Adipocyte (in vitro differentiated cells): ENCODE measurements around the gene RUBCNL.

Source experiments
- DNase-seq: peaks from one replicate; pipeline ENCODE4 v3.0.0-alpha.2; 2015; ENCODE audit warnings: low read depth
- H3K27me3 ChIP-seq: replicated peaks from 2 replicates; pipeline ENCODE4 v1.7.0; 2013; ENCODE audit warnings: mild to moderate bottlenecking, low read length, moderate library complexity; ENCODE audit not compliant: control insufficient read depth, insufficient read depth
- H3K36me3 ChIP-seq: 2 replicates; pipeline ENCODE4 v1.7.0; 2013; ENCODE audit warnings: low read length, mild to moderate bottlenecking, moderate library complexity; ENCODE audit not compliant: control insufficient read depth, insufficient read depth, severe bottlenecking
- H3K4me1 ChIP-seq: 2 replicates; pipeline ENCODE4 v1.7.0; 2013; ENCODE audit warnings: mild to moderate bottlenecking, low read length, moderate library complexity; ENCODE audit not compliant: control insufficient read depth, insufficient read depth
- H3K4me3 ChIP-seq: 2 replicates; pipeline ENCODE4 v1.7.0; 2013; ENCODE audit warnings: mild to moderate bottlenecking, low read length, moderate library complexity
- H3K9ac ChIP-seq: 2 replicates; pipeline ENCODE4 v1.7.0; 2013; ENCODE audit warnings: mild to moderate bottlenecking, low read length, moderate library complexity
- H3K9me3 ChIP-seq: 2 replicates; pipeline ENCODE4 v1.7.0; 2013; ENCODE audit warnings: mild to moderate bottlenecking, low read length, moderate library complexity; ENCODE audit not compliant: control insufficient read depth

The RUBCNL gene

DNA sequence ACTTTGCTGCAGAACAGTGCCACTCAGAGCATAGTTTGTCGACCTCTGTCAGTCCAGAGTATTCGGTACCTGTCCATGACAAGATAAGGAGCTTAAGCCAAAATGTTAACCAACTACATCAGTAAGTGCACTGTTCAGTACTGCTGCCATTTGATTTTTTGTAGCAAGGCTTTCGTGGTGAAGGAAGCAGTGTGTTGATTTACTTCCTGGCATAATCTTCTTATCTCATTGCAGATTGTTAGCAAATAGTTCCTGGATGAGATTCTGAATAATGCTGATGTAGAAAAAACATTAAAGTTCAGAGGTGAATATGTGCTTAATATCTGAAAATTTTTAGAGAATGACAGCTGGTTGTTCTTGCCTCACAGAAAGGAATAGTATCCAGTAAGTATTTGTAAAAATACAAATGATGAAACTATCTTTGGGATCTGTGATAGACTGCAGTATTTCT, 89.7 kb downstream of the RUBCNL start:
- DNase-seq = peak; percentile 39

DNA sequence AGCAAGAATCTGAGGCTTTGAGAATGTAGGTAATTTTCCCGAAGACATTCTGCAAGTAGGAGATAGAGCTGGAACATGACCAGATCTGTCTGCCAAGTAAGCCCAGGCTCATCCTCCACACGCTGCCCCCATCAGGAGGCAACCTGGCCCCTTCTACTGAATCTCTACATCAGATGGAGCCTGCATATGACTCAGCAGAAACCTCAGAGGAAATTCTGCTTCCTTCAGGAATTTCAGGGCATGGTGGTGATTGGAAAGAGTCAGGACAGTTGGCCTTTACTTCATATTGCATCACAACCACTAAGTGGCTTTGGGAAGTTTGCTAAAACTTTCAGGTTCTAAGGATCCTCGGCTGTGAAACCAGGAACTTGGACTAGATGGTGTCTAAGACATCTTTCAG, 90.1 kb downstream of the RUBCNL start:
- DNase-seq = peak; percentile 83
- peak overlapping the region; percentile 41 for H3K4me3 ChIP-seq
- no peaks in the 10 kb centered on the region for H3K27me3 ChIP-seq
- H3K4me1 ChIP-seq = peaks cover 32% of the 10 kb centered on the region
- H3K9ac ChIP-seq = peak overlapping the region; percentile 52
- no peaks in the 10 kb centered on the region for H3K36me3 ChIP-seq
- peaks cover 3% of the 10 kb centered on the region for H3K9me3 ChIP-seq

More for the DNA sequence above, 89.7 kb downstream of the RUBCNL start:
- Histone ChIP-seq H3K4me1 (peaks cover 32% of the 10 kb centered on the region), H3K4me3 (peak overlapping the region; percentile 41), H3K27me3 (no peaks in the 10 kb centered on the region), H3K9ac (peak overlapping the region; percentile 50), H3K36me3 (no peaks in the 10 kb centered on the region), H3K9me3 (peaks cover 5% of the 10 kb centered on the region)

DNA sequence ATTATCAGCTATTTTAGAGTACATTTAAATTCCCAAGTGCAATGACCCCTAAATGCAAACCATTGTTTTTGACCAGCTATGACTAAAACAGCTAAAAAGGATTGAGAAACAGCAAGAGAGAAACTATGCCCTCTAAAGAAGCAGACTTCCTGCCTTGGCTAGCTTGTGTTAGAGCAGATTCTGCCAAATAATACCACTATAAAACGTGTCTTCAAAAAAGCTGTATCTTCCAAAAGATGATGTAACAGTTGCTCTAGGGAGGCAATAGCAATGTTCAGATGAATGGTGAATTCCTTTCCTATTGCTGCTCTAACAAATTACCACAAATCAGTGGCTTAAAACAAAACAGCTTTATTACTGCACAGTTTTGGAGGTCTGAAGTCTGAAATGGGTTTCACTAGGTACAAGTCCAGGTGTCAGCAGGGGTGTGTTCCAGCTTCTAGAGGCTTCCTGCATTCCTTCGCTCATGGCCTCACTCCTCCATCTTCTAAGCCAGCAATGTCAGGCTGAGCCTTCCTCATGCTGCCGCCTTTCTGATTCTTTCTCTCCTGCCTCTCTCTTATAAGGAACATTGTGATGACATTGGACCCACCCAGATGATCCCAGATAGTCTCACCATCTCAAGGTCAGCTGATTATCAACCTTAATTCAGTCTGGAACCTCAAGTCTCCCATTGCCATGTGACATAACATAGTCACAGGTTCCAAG, 90.8 kb downstream of the RUBCNL start:
- Histone ChIP-seq H3K36me3 (no peaks in the 10 kb centered on the region), H3K4me1 (peaks cover 32% of the 10 kb centered on the region), H3K4me3 (peak overlapping the region; percentile 6), H3K27me3 (no peaks in the 10 kb centered on the region), H3K9me3 (no peaks in the 10 kb centered on the region), H3K9ac (peak overlapping the region; percentile 52)
- peak; percentile 95 for DNase-seq

DNA sequence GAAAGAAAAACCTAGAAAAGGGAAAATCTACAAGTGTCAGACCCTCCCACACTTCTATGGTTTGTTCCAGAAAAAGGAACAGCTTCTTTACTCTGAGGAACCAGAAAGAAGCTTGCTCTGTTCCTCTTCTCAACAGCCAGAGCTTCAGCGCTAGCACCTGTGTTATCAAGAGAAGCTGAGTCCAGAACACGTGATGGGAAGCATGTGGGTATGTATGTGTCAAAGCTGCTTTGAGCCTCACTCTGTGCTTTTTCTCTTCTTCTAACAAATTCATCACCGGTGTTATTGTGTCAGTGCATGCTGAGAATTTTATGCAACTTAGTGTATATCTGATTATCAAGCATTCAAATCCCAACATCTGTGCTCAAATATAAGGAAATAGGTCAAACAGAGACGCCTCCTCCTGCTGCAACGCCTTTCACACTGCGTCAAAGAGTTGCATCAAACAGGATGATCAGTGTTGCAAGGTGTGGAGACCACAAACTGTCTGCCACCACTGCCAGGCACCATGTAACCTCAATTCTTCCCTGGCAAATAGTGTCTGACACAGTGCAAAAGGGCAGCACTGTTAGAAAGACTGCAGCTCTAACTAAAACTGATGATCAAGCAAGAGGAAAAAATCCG, 91.4 kb downstream of the RUBCNL start:
- no peak for DNase-seq
- H3K9ac ChIP-seq = peak overlapping the region; percentile 47
- H3K4me1 ChIP-seq = peaks cover 32% of the 10 kb centered on the region
- H3K4me3 ChIP-seq = peak overlapping the region; percentile 20
- H3K27me3 ChIP-seq = no peaks in the 10 kb centered on the region
- H3K9me3 ChIP-seq = no peaks in the 10 kb centered on the region
- no peaks in the 10 kb centered on the region for H3K36me3 ChIP-seq

DNA sequence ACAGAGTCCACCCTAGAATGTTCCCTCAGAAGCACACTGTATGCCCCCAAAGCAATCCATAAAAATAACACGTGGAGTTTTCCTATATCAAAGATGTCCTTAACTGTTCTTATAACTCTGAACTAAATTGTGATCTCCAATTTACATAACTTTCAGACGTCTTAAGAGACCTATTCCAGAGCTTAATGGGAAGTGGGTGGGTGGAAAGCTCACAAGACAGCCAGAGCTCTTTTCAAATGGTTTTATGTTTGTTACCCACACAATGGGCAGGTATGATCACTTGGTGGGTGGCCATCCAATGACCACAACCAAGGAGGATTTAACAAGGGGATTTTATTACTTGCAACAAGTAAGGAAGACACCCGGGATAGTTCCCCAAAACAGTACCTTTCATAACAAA, 93.6 kb downstream of the RUBCNL start:
- no peaks in the 10 kb centered on the region for H3K27me3 ChIP-seq
- H3K9ac ChIP-seq = no peak overlapping the region
- no peaks in the 10 kb centered on the region for H3K9me3 ChIP-seq
- H3K4me1 ChIP-seq = peaks cover 32% of the 10 kb centered on the region
- H3K36me3 ChIP-seq = no peaks in the 10 kb centered on the region
- DNase-seq = no peak
- no peak overlapping the region for H3K4me3 ChIP-seq
